Erythroblast (primary cell): ENCODE results near the gene CDK17.
A peak's percentile ranks its signal among the peaks of the same experiment; 100 is the strongest.

ENCODE experiments used
- DNase-seq, 2 experiments: peaks; one replicate each; lab custom pipeline; 2025; lab: John Stamatoyannopoulos, UW
- GATA1 ChIP-seq: IDR thresholded peaks from 2 replicates; pipeline ENCODE4 v1.6.1; 2011; ENCODE audit warnings: low read depth, mild to moderate bottlenecking, control low read depth, low read length, moderate library complexity
- POLR2A ChIP-seq: IDR thresholded peaks from 2 replicates; pipeline ENCODE4 v1.6.1; 2011; ENCODE audit warnings: mild to moderate bottlenecking, low read length

The CDK17 gene

DNA sequence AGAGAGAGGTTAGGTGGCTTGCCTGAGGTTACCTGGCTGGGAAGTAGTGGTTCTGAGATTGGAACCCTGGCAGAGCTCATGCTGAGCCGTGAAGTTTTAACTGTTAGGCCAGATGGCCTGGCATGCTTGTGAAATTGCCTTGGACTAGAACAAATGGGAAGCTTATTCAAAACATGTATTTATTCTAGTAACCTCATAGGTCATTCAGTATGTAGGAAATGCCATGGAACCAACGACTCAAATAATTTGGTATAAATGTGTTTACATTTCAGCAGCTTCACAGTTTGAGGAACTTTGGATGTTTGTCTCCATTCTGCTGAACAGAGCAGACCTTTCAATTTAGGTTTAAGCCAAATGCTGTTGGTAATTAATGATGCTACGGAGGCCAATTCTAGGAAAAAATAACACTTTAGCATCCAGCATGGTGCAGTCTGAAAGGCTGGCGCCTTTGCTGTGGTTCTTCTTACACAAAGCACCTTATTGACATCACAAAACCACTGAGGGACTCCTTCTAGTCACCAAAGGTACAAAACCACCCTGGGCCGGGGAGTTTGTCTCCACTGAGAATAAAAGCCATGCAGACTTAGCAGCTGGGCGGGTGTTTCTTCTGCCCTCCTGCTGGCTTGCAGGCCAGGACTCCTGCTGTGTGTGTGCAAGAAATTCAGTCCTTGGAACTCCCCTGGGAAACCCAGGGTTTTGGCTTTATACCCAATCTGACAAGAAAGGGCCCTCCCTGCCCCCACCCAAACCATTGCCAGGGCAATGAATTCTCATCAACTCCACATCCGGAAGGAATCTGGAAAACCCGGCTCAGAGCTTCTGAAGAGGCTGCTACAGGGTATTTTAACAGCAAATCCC is 141.9 kb downstream of the CDK17 start:
- no peak for DNase-seq
- TF ChIP-seq POLR2A: no peak
- TF ChIP-seq GATA1: no peak

- no peak for TF ChIP-seq POLR2A
- TF ChIP-seq GATA1: no peak
- DNase-seq: no peak
Observed at GRCh38 chr12:96257550-96258103, 142.6 kb downstream of the CDK17 start.

DNA sequence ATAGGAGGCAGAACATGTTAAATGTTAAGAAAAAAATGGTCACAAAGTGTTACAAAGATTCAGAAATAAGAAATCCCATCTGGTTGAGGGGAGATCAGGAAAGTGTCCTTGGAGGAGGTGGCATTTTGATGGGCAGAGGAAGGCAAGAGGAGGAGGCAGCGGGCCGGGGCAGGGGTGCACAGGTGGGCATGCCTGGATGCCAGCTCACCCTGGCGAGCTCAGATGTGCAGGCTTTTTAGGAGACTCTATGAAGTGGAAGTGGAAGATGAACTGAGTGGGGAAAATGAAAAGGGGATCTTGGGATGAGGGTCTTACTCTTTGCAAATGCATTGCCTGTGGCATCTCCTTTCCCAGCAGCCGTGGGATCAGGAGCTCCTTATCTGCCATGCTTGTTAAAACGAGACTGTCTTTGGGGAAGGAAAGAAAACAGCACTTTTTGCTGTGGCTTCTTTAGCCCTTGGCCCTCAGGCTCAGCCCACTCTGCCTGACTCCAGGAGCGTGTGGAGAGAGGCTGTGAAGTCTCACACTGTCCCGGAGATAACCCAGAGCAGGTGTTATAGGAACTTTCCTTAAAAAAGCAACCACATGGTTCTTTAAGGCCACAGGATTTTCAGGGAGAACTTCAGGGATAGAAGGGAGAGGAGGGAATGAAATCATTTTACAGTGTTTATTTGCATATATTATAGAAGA is 143.4 kb downstream of the CDK17 start:
- TF ChIP-seq POLR2A (no peak), GATA1 (no peak)
- no peak for DNase-seq

- DNase-seq: no peak
- TF ChIP-seq GATA1: no peak
- TF ChIP-seq POLR2A: no peak
Observed at GRCh38 chr12:96255077-96255476, 145.2 kb downstream of the CDK17 start.

DNA sequence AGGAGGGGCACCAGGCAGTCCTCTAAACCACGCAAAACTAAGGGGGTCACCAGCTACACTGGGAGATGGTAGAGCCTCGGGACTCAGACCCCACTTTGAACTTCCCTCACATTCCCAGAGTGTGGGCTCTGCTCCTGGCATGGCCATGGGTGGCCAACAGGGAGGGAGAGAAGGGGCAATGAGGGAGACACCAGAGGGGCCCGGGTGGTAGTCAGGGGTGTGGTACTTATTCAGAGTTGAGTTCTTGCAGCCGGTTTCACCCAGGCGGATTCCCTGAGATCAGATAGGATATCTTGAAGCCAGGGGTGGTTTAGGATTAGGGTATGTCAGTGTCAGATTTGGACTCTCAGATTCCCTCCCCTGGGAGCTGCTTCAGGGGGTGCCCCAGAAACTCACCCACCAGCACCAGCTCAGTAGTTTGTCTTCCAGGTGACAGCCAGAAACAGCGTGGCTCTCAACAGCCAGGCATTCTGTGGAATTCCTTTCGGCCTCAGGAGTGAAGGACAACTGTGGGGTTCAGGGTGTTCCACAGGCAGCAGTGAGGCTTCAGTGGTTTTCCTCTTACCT is 150.0 kb downstream of the CDK17 start:
- TF ChIP-seq POLR2A (no peak), GATA1 (no peak)
- DNase-seq: peak in 1 of 2 experiments; percentile 11

GRCh38 chr12:96249196-96250118 is 150.8 kb downstream of the CDK17 start:
- no peak for DNase-seq
- TF ChIP-seq GATA1 (no peak), POLR2A (no peak)

DNA sequence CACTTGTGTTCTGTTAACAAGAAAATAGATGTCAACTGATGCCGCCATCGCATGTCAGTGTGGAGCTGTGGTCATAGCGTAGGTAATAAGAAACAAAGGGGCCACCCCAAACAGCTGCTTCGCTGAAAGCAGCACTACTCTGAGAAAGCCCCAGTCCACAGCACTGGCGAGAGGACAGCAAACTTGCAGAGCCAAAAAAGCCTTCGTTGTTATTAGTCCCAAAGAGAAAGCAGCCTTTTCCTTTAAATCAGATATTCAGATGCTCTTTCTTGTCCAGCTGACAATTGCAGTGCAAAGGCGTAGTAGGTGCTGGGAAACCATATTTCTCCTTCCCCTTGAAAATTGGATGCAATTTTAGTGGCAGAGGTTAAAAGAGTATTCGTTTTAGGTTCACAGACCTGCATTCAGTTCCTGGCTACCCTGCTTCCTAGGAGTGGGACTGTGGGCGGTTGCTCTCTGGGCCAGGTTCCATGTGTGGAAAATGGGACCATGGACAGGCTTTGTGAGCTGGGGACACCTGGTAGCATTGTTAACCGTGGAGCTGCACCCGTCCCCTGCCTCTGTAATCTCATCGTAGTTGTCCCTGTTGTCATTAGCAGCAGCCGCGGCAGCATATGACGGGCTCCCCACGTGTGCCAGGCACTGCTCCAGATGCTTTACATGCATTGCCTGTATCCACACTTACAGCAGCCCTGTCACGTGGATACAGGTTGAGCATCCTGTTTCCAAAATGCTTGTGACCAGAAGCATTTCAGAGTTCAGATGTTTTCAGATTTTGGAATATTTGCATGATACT is 151.9 kb downstream of the CDK17 start:
- no peak for DNase-seq
- TF ChIP-seq GATA1 (no peak), POLR2A (no peak)

GRCh38 chr12:96247563-96247962 is 152.7 kb downstream of the CDK17 start:
- no peak for TF ChIP-seq GATA1
- no peak for TF ChIP-seq POLR2A
- DNase-seq: no peak

DNA sequence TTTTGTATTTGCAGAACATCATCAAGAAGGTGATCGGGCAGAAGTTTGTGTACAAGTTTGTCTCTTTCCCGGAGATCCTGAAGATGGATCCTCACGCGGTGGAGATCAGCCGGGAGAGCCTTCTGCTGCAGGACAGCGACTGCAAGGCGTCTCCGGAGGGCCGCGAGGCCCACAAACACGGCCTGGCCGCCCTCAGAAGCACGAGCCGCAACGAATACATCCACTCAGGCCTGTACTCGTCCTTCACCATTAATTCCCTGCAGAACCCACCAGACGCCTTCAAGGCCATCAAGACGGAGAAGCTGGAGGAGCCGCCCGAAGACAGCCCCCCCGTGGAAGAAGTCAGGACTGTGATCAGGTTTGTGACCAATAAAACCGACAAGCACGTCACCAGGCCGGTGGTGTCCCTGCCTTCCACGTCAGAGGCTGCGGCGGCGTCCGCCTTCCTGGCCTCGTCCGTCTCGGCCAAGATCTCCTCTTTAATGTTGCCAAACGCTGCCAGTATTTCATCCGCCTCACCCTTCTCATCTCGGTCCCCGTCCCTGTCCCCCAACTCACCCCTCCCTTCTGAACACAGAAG is 153.2 kb downstream of the CDK17 start:
- TF ChIP-seq GATA1 (no peak), POLR2A (no peak)
- no peak for DNase-seq

DNA sequence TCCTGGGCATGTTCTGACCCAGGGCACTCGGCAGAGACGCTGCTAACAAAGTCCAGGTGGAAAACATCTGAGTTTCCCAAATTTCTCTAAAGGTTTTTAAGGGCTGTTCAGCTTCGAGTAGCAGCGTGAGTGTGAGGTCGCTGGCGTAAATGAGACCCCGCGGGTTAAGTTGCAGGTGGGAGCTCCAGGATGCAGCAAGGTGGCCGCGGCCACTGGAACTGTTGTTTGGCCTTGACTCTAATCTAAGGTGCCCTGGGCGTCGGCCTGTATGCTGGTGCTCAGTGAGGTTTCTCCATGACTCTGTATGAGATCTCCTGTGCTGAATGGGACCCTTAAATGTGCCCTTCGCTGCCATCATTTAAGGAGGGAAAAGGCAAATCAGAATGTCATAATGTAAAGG is 155.4 kb downstream of the CDK17 start:
- DNase-seq: no peak
- TF ChIP-seq GATA1: no peak
- TF ChIP-seq POLR2A: no peak

DNA sequence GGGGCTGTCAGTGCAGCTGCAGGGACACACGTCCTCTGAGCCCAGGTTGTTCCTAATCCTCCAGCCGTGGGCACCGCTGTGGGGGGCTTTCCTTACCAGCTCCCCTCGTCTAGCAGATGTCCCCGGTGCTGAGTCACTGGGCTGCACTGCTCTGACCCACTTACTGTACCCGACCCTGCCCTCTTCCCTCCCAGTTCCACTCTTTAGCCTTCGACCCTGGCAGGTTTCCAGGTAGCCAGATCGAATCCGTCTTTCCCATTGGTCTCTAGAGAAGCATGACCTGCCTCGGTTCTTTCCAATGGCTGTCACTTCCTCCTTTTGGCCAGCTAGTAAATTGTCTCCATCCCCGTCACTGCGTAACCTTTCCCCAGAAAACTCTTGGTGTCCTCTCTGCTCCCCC is 157.6 kb downstream of the CDK17 start:
- DNase-seq: no peak
- TF ChIP-seq POLR2A (no peak), GATA1 (no peak)

DNA sequence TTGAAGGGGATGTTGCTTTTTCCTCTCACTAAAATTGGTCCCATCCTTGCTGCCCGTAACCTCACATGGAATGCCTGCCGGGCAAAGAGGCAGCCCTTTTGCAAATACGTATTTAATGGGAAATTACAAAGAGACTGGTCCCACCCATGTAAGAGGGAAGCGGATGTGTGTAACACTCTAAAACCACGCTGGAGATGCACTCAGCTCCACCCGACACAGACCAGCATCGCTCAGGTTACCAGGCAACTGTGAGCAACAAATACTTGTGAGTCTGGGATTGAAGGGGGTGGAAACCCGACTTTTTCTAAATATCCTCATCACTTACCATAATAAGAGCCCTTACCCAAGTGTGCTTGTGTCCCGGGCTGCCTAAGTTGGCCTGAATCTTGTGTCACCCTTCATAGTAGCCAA is 158.4 kb downstream of the CDK17 start:
- TF ChIP-seq POLR2A: no peak
- TF ChIP-seq GATA1: no peak
- DNase-seq: no peak
